HG02885 (cell line): ENCODE measurements around the gene KRT78.

ENCODE experiments used
- ATAC-seq: cut with Tn5 transposase; IDR thresholded peaks from one replicate; pipeline ENCODE4 v1.9.1; 2021; ENCODE audit warnings: mild to moderate bottlenecking; ENCODE audit not compliant: unreplicated experiment, poor library complexity

KRT78 gene

GRCh38 chr12:52844386-52844785 is 4.4 kb downstream of the KRT78 start:
- no peak for ATAC-seq

DNA sequence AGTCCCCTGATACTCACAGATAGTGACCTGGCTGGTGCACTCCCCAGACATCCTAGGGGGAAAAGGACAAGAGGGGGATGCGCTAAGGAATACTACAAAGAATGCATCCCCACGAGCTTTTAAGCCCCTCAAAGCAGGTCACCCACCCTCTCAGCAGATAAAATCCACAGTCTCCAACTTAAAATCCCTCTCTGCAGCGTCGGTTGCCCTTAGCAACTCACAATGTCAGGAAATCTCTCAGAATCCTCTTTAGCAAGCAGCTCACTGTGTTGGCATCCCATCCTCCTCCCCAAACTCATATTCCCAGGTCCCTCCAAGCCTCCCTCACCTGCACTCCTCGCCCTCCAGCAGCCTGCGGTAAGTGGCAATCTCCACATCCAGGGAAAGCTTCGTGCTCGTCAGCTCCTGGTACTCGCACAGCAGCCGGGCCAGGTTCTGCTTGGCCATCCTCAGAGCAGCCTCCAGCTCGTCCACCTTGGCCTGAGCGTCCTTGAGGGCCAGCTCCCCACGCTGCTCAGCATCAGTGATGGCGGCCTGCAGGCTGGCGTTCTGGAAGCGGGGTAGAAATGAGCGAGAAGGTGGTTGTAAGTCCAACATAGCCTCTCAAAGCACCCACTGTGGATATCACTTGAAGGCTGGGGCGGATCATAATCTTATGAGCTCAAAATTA is 9.2 kb downstream of the KRT78 start:
- ATAC-seq: no peak

GRCh38 chr12:52838609-52839435 is 10.0 kb downstream of the KRT78 start:
- no peak for ATAC-seq

GRCh38 chr12:52837781-52838608 is 10.8 kb downstream of the KRT78 start:
- ATAC-seq: no peak

- ATAC-seq: no peak
Measured at GRCh38 chr12:52837413-52837741, 11.4 kb downstream of the KRT78 start.

DNA sequence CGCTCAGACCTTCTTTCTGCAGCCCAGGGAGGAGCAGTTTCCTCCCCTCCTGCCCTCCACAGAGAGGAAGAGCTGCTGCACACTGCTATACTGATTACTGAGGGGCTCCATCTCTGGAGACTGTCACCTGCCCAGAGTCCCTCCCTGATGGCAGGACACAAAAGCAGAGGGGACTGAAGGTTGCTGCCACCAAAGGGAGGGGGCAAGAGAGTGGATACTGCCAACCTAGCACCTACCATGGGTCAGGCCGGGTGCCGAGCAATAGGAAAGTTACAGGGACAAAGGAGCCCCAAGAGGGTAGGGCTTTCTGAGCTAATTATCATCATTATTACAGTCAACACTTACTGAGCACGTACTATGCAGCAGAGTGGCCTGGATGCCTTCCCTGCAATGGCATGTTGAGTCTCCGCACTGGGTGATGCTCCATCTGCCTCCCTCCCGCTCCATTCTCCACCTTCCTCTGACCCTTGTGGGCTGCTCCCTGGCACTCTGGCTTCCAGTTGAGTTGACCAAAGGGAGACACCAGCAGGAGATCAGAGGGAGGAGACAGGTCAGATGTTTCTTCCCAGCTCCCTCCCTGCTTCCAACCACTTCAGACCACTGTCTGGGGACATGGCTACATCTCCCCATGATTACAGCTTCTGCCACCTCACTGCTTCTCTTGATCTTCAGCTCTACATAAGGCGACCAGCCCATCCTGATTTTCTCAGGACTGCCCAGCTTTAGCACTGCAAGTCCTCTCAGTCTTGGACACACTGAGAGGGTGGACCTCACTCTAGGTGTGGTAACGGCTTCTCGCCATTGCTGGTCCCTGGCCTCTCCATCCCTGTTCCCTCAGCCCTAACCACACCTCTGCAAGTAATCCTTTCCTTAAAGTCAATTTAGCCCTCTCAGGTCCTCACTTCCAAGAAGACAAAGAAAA is 12.0 kb downstream of the KRT78 start:
- ATAC-seq: no peak

- ATAC-seq: no peak
Measured at GRCh38 chr12:52836042-52836466, 12.7 kb downstream of the KRT78 start.

GRCh38 chr12:52835271-52836041 is 13.3 kb downstream of the KRT78 start:
- no peak for ATAC-seq

GRCh38 chr12:52834727-52835001 is 14.1 kb downstream of the KRT78 start:
- ATAC-seq: no peak

DNA sequence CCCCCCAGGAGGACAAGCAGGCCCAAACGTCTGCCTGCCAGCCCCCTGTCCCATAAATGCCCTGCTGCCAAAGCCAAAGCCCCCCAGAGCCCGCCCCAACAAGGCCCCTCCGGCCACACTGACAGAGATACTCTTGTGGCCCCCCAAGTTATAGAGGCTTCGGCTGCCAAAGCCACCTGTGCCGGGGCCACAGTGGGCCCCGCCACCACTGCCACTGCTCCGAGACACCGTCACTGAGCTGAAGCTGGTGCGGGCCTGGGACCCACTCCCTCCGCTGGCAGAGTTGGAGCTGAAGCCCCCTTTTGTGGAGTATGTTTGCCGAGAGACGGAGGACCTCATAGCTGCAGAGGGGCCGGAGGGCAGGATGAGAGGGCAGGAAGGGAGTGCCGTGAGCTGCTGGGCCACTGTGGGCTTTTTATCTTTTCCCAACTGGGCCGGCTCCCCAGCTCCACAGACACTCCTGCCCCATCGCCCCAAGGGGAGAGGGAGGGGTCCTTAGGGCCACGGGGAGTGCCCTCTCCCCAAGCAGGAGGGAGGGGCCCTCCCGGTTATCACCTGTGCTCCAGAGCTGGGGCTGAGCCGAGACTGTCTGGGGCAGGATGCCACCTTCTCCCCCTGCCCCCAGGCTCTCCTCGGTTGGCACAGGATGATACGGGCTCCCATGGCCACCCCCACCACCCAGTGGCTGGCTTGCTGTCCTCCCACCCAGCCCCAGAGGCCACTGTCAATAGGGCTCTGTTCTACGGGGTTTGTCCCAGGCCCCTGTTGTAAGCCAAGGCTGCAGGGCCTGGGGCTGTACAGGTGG is 14.7 kb downstream of the KRT78 start, which contains the start of gene KRT79:
Gene KRT79 (minus strand): TSS at position 390 of the 805 bp plus-strand sequence. CDS start 51 bp downstream, at position 339.
- ATAC-seq: no peak

DNA sequence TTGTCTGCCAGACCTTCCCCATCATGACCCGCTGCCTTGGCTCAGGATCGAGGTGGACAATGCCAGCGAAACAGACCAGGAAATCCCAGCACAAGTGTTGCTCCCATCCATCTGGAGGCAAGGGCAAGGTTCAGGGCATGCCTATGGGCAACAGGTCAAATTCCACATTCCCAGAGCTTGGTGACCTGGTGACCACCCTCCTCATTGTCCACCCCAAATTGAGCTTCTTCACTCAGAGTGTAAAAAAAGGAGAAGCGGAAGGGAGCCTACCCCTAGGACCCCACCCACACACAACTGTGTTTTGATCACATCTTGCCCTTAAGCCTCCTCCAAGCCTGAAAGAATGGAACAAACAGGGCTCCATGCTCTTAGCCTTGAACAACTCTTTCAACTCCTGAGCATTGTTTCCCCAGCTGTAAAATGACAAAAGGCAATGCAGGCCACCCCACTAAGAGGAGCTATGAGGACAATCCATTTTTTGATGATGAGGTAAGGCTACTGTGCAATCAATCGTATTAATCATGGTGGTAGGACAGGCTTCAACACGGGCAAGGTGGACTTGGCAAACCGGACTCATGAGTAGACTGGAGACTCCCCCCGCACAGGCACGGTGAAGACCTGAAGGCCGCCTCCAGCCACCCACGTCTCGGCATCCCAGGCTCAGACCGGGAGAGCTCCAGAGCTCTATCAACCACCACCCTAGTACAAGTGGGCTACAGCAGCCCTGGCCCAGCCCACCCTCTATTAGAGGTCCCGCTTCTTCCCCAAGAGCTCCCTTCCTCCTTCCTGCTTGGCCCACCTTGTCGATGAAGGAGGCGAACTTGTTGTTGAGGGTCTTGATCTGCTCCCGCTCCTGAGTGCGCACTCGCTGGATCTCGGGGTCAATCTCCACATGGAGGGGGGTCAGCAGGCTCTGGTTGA is 15.5 kb downstream of the KRT78 start:
- no peak for ATAC-seq

- no peak for ATAC-seq
Measured at GRCh38 chr12:52832451-52832850, 16.3 kb downstream of the KRT78 start.

- no peak for ATAC-seq
Measured at GRCh38 chr12:52831251-52831650, 17.5 kb downstream of the KRT78 start.

GRCh38 chr12:52829986-52830770 is 18.6 kb downstream of the KRT78 start:
- no peak for ATAC-seq

GRCh38 chr12:52828591-52829021 is 20.2 kb downstream of the KRT78 start:
- no peak for ATAC-seq

DNA sequence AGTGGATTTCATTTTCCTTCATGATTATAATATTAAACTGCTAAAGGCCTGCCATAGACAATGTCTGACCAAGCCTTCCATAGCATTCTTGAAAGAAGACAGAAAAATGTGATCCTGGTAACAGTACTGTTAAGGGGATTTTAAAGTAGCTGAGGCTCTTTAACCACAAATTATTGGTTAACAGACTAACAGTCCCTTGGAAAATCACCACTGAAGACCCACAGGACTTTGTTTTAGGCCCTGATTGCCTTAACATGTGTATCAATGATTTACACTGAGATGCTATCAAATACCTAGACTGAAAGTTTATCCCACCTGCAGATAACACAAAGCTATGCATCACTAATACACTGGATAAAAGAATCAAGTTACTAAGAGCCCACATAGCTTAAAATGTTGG is 20.6 kb downstream of the KRT78 start:
- ATAC-seq: no peak
